NCI-H345 treated with DMSO at 0.1 percent for 48 hours (cell line): ENCODE results near the gene GFAP.

ENCODE experiments used
- DNase-seq: peaks from one replicate; lab custom pipeline; 2025; ENCODE audit not compliant: unreplicated experiment; lab: John Stamatoyannopoulos, UW

The GFAP gene

DNA sequence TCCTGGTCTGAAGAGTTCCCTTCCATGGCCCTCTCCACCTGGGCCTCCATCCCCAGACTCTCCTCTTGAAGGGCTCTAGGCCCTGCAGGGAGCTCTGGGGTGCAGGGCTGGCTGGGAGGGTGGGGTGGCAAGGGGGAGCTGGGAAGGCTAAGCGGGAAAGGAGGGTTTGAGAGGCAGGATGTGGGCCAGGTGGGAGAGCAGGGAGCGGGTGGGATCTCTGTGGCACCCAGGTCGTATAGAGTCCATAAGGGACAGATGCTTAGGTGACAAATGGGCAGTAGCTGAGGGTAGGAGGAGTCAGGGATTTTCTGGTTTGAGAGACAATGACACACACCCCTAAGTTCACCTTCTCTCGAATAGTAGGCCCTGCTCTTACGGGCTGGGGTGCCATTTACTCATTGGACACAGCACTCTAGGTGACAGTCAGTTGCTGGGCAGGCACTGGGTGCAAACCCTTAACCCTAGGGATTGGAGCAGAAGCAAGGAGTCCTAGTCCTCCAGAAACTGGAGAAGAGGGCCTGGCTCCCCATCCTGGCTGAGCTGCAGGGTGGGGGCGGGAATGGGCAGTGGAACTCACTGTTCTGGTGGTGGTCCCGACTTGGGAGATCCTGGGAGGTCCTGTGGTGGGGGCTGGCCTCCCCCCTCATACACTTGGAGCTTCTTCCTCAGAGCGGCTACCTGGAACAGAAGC, 16.9 kb upstream of the GFAP start:
- no peak for DNase-seq

DNA sequence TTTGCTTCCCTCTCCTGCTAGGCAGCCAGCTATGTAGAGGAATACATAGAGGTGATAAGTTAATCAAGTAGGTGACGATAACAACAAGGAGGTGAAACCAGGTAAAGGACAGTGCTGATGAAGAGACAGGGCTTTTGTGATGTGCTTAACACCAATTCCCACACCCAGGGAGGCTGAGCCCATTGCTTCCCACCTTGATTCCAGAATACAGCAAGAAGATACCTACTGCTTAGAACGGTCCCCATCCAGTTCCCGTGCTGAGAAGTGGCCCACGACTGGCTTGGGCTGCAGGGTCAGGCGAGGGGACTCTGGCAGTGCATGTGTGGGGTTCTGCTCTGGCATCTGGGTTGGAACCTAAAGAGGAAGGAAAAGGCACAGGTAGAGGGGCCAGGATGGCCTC, 16.1 kb upstream of the GFAP start:
- DNase-seq, result no peak

DNA sequence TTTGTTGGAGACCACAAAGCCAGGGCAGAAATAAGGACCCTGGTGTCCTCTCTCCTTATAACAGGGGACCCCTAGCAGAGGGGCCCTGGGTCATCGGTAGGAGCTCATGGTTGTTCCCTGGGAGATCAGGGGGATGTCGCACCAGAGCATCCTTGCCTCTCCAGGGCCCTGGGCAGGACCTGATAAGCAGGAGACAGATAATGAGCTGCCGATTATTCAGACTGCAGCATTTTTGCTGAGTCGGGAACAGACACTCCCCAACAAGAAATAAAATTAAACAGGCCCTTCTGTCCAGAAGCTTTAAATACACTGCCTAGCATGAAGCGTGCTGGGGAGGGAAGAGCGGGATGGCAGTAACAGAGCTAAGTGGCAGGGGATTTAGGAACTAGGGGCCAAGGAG, 15.4 kb upstream of the GFAP start:
- DNase-seq, result no peak

DNA sequence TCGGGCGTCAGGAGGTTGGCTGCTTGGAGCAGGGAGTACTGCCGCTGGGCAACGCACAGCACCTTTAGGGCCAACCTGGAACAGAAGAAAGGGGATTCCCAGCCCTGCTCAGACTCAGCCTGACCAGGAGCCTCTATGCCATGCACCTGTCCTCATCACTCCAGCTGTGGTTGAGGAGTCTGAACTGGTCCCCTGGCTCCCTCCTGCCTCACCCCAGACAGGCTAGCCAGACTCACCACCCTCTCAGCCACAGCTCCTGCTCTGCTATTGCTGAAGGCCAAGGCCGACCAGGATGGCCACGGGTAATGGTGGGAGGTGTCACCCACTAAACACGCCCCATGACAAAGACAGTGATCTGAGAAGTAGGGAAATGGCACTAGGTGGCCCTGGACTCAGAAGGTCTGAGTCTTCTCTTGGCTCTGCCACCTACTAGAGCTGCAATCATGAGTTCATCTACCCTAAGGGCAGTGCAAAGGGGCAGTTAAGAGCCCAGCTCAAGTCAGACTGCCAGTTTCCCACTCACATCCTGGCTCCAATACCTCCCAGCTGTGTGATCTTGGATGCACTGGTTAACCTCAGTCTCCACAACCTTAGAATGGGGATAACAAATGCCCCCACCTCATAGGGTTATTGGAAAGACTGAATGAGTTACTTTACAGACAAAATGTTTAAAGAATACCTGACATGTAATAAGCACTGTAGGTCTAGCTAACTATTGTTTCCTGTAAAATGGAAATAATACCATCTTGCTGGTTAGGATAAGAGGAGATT, 13.8 kb upstream of the GFAP start:
- no peak for DNase-seq

DNA sequence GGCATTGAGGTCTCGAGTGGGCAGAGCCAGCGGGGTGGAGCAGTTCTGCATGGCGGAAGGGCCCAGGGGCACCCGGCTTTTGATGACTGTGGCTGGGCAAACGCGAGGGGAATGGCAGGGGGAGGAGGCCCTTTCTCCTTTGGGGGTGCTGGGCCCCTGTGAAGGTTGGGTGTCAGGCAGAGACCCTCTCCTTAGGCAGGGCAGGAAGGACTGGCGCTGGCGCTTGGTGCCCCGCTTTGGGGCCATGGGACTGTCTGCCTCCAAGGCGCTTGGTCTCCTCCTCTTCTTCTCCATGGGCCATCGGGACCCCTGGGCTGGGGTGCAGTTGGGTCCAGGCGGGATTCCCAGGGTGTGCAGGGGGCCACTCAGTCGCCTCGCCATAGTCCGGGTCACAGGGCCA, 12.8 kb upstream of the GFAP start:
- no peak for DNase-seq

DNA sequence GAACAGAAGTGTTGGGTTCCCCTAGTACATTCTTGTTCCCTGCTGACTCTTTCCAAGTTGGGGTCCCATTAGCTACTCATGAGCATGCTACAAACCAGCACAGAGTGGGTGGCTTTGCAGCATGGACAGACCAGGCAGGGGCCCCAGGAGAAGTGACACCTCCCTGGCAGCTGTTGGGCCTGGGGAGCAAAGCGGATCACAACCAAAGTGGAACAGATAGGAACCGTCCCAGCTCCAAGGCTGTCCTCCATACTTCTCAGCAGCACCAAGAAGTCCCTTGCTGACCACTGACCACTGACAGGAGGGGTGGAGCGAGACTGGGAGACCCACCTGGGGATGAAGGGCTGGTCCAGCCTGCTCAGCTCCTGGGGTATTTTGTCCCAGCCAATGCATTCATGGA, 12.4 kb upstream of the GFAP start:
- DNase-seq, result no peak

DNA sequence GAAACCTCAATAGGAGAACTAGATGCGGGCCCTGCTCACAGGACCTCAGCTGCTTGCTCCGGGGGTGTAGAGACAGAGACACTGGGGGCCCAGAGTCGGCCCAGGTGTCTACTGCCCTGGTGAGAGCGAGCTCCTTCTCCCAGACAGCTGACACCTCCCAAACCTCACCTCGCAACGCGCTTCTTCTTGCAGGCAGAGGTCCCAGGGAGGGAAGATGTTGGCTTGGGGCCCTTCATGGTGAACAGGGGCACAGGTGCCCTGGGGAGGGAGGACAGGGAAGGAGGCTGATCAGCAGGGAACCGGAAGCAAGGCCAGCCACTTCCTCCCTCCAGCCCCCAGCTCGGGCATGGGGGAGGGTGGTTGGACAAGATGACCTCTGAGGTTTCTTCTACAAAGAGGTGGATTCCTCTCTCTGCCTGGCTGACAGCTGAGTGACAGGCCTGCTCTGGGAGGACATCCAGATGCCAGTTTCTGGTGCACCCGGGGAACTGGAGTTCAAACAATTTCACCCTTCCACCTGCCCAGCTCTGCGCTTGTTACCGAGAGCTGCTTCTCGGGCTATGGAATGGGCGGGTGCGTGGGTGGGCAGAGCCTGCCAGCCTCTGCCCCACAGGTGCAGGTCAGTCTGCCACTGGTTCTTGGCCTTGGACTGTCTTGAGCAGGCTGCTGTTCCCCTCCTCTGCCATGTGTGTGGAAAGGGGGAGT, 11.7 kb upstream of the GFAP start:
- DNase-seq, result no peak

DNA sequence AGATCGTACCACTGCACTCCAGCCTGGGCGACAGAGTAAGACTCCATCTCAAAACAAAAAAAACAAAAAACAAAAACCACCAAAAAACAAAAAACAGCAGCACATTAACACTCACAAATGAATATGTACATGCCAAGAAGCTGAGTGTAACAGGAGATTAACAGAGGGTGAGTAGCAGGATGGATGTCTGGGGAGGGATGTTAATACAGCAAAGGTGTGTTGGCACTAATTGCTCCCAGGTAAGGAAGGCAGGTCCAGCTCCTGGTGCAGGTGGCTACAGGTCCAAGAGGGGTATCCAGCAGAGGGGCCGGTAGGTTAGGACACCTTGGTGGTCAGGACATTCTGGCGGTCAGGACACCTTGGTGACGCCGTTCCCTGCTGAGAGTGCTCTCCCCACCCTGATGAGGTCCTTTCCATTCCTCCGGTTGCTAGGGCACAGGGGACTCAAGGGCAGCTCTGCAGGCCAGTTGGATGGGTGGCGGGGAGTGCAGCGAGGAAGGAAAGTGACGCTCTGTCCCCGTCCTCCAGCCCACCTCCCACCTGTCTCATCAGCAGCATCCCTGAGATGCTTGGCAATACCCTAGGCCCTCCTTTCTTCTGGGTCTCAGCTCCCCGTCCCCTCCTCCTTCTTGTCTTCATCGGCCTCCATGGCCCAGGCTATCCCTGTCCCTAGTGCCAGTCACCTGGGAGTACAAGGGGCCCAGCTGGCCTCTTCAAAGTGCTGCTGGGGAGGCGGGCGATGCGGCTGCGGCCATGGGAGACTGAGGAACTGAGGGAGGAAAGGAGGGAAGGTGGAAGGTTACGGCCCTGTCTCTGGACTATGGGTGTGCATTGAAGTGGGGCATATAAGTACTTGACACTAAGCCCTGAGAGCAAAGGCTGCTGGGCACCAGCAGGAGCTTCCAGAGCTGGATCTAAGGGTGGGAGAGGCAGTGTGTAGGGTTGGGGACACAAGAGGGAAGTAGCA, 10.7 kb upstream of the GFAP start:
- no peak for DNase-seq

DNA sequence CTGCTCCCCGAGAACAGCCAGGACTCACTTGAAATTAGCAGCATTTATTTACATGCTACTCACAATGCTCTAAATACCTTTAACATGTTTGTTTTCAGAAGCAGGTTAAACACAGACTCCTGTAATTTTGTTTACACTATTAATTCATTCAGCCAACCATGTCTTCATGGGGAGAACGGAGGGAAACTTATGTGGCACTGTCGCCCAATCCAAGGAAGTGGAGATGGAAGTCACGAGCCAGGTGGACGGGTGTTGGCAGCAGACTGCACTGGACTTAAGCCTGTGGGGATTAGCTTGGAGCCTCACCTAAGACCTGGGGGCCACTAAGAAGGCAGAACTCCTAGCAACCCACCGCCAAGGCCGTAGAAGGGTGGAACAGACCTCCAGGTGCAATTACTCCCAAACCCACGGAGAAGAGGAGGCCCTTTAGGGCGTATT, 8.8 kb upstream of the GFAP start:
- DNase-seq, result no peak

DNA sequence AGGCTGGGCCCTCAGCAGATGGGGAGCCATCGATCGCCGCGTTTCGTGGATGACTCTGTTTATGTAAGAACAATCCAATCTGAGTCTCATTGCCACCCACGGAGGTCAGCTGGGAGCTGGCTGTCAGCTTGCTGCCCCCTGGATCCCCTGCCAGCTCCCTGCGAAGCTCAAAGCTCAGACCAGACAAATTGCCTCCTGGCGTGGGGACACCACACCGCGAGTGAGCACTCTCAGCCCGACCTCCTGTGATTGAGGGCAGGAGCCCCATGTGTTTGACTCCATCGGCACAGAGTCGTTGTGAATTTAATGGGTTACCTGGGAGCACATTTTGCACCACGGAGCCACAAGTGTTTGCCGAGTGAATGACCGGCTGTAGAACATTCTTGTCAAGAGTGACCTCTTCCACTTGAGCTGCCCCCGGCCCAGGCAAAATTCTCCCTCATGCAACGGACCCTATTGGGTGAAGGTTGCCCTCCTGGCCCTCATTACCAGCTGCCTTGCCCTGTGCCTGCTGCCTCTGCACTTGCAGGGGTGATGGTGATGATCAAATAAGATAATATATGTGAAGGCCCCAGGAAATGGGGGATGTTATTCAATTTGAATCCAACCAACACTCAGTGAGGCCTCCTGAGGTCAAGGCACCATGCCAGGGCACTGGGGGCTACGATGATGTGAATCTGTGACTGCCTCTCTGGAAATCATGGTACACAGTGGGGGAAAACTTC, 7.6 kb upstream of the GFAP start:
- no peak for DNase-seq

DNA sequence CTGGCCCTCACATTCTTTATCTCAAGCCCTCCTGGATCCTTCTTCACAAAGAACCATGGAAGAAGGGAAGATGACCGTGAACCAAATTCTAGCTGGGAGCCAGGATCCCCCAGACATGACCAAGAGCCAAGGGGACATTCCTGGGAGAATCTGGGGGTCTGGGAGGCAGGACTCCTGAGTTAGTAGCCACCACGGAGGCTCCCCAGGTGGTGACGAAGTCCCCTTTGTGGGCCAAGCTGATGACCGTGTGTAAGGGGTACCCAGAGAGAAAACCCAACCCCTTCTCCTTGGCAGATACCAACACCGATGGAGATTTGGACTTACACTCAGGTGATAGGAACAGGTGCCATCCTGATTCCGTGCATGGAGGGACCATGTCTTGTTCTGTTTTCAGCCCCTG, 6.8 kb upstream of the GFAP start:
- DNase-seq, result no peak

DNA sequence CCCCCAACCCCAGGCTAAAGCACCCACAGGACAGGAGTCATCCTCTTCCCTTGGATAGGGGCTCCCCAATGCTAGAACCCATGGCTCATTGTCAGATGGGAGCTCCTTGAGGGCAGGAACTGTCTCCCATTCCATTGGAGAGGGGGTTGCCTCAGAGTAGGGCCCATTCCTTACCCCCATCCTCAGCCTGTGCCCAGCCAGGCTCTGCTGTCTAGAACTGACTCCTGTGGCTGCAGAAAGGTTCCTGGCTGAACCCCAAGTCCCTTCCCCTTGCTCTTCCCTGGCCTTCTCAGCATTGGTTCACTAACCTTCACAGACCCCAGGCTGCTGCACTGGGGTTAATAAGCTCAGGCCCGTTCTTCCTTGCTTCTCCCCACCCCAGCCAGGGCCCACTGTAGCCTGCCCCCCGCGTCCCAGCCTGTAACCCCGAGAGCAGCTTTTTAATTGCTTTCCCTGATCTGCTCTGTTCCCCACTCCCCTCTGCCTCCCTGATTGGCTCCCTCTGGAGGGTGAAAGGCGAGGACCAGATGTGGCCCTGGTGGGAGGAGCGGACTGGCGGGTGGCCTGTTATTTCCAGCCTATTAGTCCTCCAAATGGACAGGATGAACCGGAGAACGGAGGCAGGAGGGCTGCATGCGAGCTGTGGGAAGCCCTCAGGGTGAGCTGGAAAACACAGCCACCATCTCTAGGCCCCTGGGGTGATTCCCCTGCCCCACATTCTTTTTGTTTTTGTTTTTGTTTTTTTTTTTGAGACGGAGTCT, 6.0 kb upstream of the GFAP start:
- no peak for DNase-seq

DNA sequence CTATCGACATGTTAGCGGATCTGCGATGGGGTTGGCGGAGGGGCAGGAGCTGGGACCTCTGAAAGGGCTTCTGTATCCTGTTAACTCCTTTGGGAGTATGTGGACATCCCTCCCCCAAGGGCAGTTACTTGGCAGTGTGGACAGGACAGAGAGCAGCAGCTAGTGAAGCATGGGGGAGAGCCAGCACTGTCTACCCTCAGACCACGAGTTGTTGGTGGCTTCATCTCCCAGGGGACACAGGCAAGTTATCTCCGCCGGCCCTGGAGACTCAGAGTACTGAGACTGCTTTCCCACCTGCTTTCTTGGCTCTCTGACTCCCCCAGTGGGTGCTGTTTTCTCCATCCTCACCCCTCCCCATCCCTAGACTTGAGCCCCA, 5.3 kb upstream of the GFAP start:
- DNase-seq, result no peak

DNA sequence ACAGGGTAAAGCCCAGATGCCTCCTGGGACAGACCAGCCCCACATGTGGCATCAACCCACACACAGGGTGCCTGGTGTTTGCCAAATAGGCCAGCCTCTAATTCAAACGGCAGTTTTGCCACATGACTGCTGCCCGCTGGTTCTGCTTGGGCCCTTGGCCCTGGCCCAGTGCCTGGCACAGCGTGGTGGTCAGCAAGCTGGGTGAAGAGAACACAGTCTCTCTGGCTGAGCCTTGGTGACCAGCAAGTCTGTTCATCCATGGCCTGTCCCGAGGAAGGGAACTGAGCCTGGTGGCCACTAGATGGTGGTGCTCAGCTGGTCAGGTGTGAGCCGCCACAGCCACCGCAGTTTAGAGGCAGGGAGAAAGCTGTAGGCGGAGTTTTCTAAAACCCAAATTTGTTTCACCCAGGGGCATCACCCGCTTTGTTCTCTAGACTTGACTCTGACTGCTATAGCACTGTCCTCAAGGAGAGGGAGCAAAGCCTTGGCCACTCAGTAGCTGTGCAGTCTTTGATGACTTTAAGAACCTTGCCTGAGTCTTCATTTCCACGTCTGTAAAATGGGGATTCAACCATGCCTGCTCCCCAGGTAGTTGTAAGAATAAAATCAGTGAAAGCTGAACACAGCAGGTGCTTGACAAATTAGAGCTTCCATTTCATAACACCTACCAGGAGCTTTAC, 4.7 kb upstream of the GFAP start:
- DNase-seq, result peak; percentile 49

DNA sequence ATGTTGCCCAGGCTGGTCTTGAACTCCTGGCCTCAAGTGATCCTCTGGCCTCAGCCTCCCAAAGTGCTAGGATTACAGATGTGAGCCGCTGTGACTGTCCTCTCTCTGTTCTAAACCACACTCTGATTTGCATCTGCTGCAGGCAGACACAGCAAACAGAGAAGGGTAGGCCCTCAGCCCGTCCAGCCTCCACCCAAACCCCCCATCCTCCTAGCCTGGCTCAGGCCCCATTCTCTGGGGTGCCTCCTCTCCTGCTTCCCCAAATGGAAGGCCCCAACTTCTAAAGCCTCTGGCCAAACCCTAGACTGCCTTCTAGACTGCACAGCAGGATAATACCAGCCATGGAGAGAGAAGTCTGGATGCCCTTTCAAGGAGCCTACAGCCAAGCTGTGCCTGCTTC, 4.1 kb upstream of the GFAP start:
- DNase-seq, result no peak

DNA sequence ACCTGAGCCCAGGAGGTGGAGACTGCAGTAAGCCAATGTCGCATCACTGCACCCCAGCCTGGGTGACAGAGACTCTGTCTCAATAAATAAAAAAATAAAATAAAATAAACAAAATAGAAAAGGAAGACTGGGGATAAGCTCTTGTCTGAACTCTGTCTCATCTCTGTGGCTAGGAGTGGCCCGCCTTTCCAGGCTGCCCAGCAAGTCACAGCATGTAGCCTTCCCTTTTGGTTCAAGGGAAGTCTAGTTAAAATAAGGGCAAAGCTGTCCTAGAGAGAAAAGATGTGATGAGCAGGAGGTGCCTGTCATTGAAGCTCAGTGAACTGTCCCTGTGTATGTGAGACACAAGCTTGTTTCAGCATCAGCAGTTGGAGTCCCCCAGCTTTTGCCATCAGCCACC, 2.7 kb upstream of the GFAP start:
- DNase-seq, result no peak

DNA sequence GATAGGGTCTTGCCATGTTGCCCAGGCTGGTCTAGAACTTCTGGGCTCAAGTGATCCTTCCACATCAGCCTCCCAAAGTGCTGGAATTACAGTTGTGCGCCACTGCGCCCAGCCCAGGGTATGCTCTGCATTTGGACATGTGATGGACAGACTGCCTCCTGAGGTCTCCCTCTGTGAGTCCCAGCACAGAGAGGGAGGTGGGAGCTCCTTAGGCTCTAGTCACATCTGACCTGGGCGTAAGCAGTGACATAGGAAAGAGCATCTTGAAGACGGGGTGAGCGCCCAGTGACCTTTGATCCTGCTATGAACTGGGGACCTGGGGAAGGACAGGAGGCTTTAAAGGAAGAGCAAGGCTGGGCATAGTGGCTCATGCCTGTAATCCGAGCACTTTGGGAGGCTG, 2.2 kb upstream of the GFAP start:
- DNase-seq, result no peak

DNA sequence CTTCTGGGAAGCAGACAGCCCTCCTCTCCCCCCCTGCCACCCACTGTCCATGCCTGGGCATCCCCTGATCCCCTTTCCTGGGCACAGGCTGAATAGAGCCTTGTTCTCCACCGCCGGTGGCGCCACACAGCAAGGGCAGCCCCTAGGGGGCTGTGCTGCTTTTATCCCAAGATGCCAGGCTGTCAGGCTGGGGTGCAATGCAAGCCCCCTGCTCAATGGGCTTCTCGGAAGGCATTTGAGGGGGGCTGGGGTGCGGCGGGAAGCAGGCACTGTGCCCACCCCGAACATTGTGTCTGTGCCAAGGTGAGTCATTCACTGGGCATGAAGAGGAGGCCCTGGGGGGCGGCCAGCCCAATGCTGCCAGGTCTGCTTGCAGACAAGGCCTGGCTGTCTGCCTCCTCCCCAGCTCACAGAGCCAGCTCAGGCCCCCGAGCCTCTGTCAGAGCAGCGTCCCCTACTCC, 1.5 kb upstream of the GFAP start:
- DNase-seq, result no peak
